GM19238 (cell line): ENCODE results near the gene RPS2.
"Not testable (repeated sequence)": the region's sequence is repeated elsewhere in the genome, so short reads cannot be mapped to it uniquely, and the experiment has no call there.

Experiments
- DNase-seq: peaks from one replicate; pipeline ENCODE4 v3.0.0; 2011; ENCODE audit warnings: low spot score; ENCODE audit not compliant: insufficient read length

RPS2 gene

DNA sequence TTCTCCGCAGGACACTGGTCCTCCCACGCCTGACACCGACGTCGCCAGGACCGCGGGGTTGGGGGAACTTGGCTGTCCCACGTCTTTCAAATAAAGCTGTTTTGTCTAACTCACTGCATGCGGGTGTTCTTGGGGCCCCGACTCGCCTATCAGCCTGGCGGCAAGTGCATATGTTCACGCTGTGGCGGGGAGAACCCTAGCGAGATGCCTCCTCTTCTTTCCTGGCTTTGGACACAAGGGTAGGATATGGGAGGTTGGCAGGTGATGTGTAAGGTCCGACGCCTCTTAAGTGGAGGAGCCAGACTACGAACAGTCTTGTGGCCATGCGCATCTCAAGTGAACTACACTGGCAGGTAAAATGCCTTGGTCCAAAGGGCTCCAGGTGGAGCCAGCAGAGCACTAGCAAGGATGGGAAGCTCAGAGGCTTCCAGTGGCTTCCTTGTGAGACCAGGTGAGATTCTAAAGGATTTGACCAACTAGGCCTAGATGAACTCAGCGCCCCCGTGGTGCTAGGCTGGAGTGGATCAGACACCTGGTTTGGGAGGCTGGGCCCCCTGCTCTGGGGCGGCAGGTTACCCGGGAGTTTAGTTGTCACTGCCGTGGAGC lies 873 bp upstream of the RPS2 start:
- no peak for DNase-seq

DNA sequence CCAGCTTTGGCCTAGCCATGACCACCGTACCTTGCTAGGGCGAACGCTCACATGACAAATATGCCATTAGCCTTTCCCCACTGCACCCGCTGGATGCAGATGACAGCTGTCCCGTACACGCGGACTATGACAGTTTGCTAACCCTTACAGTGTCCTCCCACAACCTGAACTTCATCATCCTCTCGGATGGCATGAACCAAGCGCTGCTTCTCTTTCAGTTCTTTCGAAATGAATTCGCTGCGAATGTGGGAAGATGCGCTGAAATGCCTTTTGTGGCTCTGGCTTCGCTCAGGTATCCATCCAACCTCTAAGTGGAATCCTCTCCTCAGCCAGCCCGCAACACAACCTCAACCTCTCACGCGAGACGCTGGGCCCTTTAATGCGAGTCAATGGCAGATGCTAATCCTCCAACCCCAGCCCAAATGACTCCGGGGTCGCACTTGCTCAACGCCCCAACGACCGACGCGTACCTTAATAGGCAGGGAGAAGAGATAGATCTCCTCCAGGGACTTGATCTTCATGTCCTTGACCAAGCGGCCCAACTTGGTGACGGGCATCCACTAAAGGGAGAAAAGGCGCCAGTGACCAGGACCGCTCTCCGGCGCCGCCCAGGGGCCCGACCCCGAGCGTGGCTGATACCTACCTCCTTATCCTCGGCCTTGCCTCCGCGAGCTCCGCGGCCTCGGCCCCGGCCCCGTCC lies 670 bp downstream of the RPS2 start:
- no peak for DNase-seq

DNA sequence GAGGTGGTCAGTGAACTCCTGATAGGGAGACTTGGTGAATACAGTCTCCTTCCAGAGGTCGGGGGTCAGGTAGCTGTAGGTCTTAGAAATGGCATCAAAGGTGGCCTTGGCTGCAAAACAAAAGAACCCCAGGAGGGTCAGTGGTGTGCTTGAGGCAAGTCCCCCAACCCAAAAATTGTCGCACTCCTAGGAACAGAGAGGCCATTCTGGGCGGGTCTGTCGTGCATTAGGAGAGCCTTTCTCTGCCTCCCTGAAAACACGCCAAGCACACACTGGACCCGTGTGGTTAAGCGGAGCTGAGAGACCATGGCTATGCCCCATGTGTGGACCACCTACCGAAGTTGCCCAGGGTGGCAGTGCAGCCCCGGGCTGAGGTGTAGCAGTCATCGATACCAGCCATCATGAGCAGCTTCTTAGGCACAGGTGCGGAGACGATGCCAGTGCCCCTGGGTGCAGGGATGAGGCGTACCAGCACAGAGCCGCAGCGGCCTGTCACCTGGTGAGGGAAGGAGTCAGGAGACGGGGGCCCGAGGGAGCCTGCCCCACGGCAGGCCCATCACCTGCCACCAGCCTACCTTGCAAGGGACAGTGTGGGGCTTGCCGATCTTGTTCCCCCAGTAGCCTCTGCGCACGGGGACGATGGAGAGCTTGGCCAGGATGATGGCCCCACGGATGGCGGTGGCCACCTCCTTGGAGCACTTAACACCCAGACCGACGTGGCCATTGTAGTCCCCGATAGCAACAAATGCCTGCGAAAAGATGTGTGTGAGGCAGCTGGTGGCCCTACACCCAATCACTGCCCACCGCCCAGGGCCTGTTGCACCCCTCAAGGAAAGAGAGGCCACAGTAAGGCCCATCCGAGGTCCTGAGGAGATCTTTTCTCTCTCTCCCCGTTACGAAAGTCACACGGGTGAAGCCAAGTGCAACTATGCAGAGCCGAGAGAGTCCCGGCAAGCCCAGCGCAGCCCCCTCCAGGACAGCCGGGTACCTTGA lies 2.2 kb downstream of the RPS2 start:
- not testable (repeated sequence) for DNase-seq

DNA sequence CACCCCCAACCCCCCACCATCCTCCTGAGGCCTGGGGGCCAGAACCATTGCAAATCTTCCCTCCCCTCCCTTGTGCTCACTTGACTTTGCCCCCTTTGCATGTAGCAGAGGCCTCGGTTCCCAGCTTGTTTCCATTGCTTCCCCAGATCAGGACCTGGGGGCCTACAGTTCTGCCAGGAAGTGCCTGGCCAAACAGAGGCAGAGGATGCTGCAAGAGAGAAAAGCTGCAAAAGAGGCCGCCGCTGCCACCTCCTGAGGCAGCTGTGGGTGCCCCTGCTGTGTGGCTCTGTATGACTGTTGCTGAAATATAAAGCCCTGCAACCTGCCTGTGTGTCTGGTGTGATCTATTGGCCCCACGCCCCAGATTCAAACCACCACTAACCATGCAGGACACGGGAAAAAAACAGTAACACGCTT lies 3.0 kb downstream of the RPS2 start:
- DNase-seq = no peak

DNA sequence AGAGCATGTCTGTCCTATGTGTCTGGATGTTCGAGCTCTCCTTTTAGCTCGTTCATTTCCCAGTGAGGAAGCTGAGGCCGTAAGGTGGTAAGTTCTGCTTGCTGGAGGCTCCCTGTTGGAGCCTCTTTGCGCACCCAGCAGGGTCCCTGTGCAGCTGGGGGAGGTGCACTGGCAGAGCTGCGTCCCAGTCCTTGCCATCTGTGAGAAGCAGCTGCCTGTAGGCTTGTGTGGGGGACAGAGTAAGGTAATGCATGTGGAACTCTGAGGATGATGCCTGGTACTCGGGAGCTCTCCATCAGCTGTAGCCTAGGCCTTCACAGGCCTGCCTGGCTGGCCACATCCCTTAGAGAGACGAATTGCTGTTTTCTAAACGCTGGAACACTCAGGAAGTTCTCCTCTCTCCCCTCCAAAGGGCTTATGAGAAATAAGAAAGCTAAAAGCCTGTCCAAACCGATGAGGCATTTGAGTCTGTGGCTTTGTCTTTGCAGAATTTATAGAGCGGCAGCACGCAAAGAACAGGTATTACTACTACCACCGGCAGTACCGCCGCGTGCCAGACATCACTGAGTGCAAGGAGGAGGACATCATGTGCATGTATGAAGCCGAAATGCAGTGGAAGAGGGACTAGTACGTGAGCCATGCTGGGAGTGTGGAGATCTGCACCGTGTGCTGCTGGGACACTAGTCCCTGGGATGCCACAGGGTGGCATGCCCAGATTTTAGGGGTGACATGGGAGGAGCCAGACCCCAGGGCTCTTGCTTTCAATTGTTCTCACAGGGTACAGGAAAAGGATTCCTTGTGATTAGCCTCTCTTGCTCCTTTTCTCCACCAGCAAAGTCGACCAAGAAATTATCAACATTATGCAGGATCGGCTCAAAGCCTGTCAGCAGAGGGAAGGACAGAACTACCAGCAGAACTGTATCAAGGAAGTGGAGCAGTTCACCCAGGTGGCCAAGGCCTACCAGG lies 3.7 kb downstream of the RPS2 start:
- no peak for DNase-seq

DNA sequence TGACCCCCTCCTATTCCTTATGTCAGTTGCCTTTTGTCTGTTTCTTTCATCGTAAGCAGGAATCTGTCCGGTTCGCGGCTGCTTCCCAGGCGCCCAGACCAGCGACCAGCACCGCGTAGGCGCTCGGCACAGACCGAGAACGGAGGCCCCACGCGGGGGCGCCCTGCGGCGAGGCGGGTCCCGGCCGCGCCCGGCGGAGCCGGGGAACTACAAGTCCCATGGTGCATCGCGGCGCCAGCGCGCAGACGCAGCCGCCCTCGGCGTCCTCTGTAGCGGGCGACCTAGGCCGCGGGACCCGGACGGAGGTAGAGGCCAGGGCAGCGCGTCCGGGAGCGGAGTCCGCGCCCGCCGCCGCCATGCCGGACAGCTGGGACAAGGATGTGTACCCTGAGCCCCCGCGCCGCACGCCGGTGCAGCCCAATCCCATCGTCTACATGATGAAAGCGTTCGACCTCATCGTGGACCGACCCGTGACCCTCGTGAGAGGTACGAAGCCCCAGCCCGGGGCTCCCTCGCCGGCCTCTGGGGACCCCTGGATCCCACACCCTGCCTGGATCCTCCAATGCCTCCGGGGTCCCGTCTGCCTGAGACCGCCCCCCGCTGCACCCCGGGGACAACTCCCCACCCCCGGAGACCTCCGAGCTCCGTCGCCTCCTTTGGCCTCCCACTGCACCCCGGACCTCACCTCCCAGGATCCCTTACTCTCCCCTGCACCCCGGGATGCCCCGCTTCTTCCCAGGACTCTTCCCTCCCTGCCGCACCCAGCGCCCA lies 5.2 kb downstream of the RPS2 start, which contains the start of gene NDUFB10:
Gene NDUFB10, plus strand, starts transcription at position 270 of the 771 bp plus-strand sequence. Its CDS starts 87 bp downstream, at position 357.
- DNase-seq = peak; percentile 89

DNA sequence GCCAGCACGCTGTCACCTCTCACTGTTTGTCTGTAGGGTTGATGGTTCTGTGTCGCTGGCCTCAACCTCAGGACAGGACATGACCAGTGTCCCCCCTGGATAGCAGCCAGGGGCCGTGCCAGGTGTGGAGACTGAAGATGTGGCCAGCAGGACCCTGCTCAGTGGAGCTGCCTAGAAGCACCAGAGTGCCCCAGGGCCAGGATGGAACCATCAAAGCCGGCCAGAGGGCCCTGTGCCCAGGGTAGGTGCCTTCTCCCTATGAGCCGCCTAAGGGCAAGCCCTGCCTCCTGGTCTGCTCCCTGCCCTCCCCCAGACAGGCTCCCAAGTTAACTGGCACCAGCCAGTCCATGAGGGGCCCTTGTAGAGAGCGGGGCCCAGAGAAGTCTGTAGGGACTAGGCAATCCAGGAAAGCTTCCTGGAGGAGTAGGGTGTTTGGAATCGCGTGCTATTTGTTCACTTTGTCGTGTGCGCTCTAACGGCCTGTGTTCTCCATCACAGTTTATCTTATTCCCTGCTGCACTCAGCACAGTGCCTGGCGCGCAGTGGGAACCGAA lies 5.8 kb downstream of the RPS2 start:
- DNase-seq = no peak

DNA sequence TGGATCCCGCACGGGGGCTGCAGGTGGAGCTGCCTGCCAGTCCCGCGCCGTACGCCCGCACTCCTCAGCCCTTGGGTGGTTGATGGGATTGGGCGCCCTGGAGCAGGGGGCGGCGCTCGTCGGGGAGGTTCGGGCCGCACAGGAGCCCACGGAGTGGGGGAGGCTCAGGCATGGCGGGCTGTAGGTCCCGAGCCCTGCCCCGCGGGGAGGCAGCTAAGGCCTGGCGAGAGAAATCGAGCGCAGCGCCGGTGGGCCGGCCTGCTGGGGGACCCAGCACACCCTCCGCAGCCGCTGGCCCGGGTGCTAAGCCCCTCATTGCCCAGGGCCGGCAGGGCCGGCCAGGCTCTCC lies 6.5 kb downstream of the RPS2 start:
- DNase-seq = not testable (repeated sequence)

DNA sequence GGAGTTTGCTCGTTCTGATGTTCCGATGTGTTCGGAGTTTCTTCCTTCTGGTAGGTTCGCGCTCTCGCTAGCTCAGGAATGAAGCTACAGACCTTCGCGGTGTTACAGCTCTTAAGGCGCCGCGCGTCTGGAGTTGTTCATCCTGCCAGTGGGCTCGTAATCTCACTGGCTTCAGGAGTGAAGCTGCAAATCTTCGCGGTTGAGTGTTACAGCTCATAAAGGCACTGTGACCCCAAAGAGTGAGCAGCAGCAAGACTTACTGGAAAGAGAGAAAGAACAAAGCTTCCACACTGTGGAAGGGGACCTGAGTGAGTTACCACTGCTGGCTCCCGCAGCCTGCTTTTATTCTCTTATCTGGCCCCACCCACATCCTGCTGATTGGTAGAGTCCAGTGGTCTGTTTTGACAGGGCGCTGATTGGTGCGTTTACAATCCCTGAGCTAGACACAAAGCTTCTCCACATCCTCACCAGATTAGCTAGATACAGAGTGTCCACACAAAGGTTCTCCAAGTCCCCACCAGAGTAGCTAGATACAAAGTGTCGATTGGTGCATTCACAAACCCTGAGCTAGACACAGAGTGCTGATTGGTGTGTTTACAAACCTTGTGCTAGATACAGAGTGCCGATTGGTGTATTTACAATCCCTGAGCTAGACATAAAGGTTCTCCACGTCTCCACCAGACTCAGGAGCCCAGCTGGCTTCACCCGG lies 7.0 kb downstream of the RPS2 start:
- DNase-seq = not testable (repeated sequence)

DNA sequence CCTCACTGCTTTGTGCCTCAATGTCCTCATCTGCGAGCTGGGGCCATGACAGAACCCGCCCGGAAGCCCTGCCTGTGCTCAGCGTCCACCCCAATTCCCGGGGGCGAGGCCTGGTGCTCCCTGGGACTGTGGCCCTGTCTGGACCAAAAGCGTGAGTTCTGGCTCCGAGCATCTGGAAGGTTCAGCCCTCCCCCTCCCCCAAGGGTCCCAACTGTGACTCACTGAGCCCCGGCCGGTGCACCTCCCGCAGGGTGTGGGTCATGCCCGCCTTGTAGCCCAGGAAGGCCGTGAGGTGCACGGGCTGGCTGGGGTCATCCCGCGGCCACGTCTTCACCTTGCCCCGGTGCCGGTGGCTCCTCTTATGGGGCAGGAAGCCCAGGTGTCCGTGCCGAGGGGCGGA lies 10.9 kb downstream of the RPS2 start:
- DNase-seq = no peak

DNA sequence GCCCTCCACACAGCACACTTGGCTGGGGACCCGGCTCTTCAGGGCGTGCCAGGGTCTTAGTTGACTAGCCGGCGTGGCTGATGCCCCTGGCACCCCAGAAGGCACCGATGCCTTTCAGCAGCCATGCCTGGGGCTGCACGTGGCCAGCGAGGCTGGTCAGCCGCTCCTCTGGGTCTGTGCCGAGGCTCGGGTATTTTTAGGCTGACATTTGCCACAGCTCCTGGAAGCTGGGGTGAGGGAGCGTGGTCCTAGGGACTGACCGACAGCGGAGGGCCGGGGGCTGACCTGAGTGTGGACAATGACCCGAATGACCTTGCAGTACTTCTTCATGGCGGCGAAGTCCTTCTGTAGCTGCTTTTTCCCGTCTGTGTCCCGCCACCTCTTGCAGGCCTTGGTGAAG lies 14.1 kb downstream of the RPS2 start:
- DNase-seq = no peak

DNA sequence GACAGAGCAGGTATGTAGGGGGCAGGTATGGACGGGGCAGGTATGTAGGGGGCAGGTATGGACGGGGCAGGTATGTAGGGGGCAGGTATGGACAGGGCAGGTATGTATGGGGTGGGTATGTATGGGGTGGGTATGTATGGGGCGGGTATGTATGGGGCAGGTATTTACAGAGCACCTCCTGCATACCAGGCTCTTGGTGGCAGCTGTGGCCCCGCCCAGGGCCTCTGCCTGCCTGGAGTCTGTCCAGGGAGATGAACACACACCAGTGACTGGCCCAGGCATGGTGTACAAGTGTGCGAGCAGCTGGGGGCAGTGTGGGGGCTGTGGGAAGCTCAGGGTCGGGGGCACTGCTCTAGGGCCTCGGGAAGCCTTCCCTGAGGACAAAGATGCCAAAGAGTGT lies 14.6 kb downstream of the RPS2 start:
- DNase-seq = no peak

DNA sequence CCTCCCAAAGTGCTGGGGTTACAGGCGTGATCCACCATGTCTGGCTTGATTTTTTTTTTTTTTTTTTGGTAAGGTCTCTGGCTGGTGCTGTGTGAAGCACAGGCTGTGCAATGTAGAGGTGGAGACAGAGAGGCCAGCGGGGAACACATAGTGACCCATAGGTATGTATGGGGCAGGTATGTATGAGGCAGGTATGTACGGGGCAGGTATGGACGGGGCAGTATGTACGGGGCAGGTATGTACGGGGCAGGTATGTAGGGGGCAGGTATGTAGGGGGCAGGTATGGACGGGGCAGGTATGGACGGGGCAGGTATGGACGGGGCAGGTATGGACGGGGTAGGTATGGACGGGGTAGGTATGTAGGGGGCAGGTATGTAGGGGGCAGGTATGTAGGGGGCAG lies 15.1 kb downstream of the RPS2 start:
- DNase-seq = no peak

DNA sequence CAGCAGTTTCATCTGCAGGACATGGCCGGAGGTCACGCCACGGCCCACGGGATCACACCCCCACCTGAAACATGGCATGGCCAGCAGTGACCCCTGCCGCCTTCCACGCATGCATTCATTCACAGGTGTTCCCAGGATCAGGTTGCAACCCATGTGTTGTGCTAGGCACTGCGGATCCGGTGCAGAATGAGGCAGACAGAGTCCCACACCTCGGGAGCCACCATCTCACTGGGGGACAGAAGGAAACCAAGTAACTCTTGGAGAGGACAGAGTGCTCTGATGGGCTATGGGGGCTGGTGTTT lies 17.3 kb downstream of the RPS2 start:
- no peak for DNase-seq

DNA sequence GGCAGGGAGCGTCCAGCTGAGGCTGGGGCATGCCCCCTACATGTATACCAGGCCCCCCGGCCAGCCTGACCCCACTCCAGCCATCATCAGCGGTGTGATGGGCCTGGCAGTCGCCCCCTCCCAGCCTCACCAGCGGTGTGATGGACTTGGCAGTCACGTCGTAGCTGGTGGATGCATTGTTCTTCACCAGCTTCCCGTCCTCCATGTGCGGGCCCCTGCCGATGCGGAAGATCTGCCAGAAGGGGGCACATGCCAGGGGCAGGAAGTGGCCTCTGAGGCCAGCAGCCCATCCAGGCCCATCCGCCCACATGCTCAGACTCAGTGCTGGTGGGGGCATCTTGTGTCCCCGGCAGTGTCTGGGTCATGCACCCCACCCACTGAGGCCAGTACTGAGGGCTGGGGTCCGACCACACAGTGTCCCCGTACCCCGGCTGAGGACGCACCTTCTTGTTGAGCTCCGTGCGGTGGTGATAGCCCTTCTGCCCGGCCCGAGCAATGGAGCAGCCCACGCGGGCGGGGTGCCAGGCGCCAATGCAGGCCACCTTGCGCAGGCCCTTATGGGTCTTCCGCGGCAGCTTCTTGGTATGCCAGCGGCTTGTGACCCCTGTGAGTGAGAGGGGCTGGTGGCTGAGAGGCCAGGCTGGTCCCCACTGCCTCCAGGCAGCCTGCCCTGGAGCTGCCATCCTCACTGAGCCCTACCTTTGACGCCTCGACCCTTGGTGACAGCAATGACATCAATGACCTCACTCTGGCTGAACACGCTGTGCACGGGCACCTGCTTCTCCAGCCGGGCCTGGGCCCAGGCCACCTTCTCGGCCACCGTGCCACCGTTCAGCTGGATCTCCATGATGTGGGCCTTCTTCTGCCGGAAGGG lies 17.9 kb downstream of the RPS2 start:
- no peak for DNase-seq

DNA sequence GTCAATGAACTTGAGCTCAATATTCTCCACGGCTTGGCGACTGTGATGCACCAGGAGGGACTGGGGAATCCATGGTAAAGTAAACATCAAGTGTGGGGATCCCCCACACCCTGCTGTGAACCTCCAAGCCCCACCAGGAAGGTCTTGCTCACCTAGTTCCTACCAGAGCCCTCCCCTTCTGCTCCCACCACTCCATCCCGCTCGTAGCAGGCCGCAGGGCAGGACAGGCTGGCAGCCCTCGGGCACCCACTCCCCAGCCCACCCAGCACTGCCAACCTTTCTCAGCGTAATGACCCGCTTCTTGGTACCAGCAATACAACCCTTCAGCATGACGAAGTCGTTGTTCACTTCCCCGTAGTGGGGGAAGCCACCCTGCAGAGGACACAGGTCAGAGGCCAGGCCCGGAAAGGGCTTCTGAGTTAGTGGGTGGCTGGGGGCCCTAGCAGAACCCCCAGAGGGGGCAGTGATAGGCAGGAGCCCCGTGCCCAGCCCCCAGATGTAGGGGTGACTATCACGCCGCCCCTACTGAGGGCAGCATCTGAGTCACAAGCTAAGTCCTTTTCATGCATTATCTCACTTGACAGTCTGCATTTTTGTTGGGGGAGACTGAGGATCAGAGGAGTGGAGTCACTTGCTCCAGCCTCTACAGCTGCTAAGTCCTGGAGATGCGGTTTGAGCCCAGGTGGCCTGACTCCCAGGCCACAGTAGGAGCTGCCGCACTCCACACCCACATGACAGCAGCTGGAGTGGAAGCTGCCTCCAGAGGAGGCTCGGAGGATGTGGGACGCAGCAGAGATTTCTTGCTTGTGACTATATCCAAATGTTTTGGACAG lies 18.9 kb downstream of the RPS2 start:
- no peak for DNase-seq

DNA sequence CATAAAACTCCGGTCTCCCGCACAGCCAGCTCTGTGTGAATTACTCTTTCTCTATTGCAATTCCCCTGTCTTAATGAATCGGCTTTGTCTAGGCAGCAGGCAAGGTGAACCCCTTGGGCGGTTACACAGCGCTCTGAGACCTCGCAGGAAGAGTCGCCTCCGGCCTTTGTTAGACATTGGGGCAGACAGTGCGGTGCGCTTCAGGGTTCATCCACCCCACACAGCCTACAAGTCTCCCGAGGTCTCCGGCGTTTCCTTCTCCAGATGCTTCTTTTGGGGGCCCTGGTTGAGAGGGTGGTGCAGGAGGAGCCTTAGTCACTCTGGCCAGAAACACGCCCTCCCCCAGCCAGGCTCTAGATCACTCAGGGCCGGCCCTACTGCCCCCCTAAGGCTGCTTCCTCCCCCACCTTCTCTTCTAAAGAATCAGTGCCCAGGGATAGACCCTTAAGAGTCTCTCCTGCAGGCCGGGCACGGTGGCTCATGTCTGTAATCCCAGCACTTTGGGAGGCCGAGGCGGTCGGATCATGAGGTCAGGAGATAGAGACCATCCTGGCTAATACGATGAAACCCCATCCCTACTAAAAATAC lies 19.9 kb downstream of the RPS2 start:
- DNase-seq = no peak
